HG03025 (cell line): ENCODE measurements around the gene MRPL55.
A peak's percentile ranks its signal among the peaks of the same experiment; 100 is the strongest.

Experiments
- ATAC-seq: cut with Tn5 transposase; IDR thresholded peaks from one replicate; pipeline ENCODE4 v1.9.1; 2021; ENCODE audit warnings: mild to moderate bottlenecking, moderate library complexity; ENCODE audit not compliant: unreplicated experiment, low FRiP score

MRPL55 gene

GRCh38 chr1:228109073-228109961 lies at the start of gene MRPL55:
Gene MRPL55 (minus strand): TSS chr1:228109299. CDS start chr1:228108260, 1,039 bp downstream.
- peak; percentile 86 for ATAC-seq

DNA sequence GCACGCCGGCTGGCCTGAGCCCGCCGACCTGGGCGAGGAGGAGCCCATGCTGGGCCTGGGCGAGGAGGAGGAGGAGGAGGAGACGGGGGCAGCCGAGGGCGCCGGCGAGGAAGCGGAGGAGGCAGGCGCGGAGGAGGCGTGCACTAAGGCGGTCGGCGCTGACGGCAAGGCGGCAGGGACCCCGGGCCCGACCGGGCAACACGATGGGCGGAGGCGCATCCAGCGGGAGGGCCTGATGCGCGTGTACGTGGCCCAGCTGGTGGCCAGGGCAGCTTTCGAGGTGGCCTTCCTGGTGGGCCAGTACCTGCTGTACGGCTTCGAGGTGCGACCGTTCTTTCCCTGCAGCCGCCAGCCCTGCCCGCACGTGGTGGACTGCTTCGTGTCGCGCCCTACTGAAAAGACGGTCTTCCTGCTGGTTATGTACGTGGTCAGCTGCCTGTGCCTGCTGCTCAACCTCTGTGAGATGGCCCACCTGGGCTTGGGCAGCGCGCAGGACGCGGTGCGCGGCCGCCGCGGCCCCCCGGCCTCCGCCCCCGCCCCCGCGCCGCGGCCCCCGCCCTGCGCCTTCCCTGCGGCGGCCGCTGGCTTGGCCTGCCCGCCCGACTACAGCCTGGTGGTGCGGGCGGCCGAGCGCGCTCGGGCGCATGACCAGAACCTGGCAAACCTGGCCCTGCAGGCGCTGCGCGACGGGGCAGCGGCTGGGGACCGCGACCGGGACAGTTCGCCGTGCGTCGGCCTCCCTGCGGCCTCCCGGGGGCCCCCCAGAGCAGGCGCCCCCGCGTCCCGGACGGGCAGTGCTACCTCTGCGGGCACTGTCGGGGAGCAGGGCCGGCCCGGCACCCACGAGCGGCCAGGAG lies 49.3 kb upstream of the MRPL55 start:
- ATAC-seq, result no peak

GRCh38 chr1:228157729-228158126 lies 48.6 kb upstream of the MRPL55 start:
- no peak for ATAC-seq

DNA sequence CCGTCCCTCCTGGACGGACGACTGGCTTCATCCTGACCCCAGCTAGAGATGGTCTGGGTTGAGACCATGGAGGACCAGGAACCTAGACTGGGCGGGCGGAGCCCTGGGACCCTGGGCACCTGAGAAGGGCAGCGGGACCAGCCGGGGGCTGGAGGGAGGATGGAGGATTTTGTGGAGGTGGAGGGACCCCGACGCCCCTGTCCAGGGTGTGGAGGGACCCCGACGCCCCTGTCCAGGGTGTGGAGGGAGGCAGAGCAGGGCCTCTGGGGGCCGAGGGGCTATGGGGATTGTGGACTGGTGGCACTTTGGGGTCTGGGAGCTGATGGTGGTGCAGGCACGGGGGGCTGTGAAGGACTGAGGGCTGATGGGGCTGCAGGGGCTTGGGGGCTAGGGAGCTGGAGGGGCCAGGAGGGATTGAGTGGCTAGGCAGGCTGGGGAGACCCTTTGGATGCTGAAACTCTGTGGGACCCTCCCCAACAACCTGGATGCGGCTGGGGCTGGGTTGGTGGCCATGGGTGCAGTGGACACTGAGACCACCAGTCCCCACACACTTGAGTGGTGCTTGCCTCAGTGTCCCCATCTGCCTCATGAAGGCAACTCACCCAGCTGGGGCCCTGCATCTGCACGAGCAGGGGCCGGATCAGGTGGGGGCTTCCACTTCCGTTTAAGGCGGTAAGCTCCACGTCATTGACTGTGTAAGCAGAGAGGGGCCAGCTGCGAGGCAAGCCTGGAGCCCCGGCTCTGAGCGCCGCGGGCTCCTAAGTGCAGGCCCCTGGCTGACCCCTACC lies 48.0 kb upstream of the MRPL55 start:
- no peak for ATAC-seq

GRCh38 chr1:228156515-228156881 lies 47.4 kb upstream of the MRPL55 start:
- ATAC-seq, result no peak

DNA sequence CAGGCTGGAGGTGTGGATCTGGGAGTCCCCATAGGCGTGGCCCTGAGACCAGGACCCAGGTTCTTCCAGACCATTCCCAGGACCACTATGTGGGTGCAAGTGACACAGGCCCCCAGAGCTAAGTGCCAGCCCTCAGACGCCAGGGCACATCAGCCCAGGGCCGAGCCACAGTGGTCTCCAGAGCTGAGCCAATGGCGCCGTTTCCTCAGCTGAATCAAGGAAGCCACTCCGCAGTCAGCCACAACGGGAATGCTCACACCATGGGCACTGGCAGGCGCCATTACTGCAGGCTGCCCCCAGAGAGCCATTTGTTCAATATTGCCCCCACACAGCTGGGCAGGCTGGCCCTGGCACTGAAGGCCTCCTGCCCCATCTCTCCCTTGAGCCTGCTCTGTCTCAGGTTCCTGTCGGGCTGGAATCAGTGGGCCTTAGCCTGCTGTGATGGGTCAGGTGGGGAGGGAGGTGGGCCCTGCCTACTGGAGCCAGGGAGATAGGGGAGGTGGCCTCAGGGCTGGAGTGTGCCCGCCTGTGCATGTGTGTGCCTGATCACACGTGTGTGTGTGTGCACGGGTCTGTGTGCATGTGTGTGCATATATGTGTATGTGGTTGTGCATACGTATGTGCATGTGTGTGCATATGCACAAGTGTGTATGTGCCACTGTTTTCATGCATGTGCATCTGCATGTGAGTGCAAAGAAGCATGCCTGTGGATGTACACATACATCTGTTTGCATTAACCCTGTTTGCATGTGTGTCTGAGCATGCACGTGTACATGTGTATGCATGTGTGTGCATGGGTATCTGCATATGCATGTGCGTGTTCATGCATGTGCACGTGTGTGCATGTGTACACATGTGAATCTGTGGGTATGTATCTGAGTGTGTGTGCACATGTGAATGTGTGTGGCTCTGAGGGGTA lies 46.8 kb upstream of the MRPL55 start:
- no peak for ATAC-seq

GRCh38 chr1:228154670-228155571 lies 45.8 kb upstream of the MRPL55 start:
- no peak for ATAC-seq

GRCh38 chr1:228154021-228154669 lies 45.0 kb upstream of the MRPL55 start:
- no peak for ATAC-seq

DNA sequence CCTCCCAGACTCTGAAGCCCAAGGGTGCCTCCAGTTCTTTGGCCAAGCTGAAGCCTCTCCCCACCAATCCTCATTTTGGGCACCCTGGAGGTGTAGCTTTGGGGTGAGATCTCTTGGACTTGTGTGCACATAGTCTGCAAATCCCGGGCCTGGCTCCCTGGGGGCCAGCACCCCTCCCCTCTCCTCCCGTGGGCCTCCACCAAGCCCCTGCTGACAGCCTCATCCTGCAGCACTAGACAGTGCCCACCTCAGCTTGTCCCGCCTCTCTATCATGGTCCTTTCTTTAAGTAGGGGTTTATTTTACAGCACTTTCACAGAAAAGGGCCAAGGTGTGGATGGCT lies 43.8 kb upstream of the MRPL55 start:
- ATAC-seq, result no peak

GRCh38 chr1:228152097-228152917 lies 43.2 kb upstream of the MRPL55 start:
- ATAC-seq, result no peak

DNA sequence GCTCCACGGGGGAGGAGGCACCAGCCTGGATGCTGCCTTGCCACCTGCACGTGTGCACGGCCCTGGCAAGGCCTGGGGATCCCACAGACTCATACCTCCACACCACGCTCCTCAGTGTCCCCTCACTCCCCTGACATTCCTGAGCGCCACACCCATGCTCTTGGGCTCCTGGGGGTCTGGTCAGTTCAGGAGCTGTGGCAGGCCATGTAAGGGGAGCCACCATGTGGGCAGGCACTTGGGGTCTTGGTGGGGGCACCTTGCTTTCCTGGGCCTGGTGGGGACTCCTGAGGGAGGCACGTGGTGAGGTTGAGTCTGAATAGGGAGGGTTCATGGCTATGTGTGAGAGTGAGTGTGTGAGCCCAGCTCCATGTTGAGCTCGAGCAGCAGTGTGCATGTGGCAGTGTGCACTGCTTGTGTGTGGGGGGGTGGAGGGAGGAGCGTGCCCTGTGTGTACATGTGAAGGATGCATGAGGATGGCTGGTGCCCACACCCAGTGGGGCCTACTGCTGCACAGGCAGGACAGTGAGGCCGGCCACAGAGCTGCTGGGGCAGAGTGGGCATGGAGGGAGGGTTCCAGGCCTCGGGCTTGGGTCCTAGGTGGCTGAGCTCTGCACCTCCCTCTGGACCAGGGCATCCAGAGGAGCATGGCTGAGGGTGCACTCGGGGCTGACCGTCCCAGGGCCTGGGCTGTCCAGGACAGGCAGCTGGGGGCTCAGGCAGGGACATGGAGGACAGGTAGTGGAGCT lies 42.3 kb upstream of the MRPL55 start:
- no peak for ATAC-seq

GRCh38 chr1:228150461-228151179 lies 41.5 kb upstream of the MRPL55 start:
- ATAC-seq, result no peak

GRCh38 chr1:228150120-228150460 lies 41.0 kb upstream of the MRPL55 start:
- ATAC-seq, result no peak

DNA sequence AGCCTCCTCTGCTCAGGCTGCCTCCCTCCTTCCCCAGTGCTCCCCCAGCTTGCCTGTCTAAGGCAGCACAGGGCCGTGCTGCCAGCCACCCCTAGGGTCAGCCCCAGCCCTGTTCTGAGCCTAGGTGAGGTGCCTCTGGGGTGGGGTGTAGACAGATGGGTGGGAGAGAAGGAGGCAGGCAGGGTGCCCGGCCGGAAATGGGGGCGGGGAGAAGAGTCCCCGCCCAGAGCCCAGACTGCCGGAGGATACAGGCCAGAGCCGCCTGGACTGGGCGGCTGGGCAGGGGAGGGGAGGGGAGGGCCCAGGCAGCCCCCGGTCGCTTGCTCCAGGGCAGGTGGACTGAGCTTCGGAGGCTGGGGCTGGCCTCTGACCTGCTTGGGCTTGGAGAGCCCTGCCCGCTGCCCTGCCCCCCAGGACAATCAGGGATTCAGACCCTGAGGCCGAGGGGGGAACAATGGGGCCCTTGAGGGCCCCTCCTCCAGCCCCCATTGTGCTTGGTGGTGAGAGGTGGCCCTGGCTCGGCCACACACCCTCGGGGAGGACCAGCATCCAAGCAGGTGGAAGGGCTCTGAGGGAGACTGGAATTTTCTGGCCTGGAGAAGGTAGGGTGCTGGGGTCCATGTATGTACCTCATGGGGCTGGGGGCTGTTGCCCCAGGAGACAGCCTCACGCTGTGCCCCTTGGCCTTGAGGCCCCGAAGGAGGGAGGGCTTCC lies 40.5 kb upstream of the MRPL55 start, which contains the start of gene GJC2:
Gene GJC2, plus strand, starts transcription at position 525 of the 714 bp plus-strand sequence. CDS start 7,829 bp downstream, outside the sequence.
- ATAC-seq, result no peak

- no peak for ATAC-seq
Measured at GRCh38 chr1:228148935-228149405, 39.9 kb upstream of the MRPL55 start.
